ENCODE data around the gene MSANTD3. TPM values are rescaled to one million over a fixed set of nuclear protein-coding genes. Genes with fewer than 3 reads are reported as not detected.
"Not testable (repeated sequence)": the region's sequence is repeated elsewhere in the genome, so short reads cannot be mapped to it uniquely, and the experiment has no call there.

The MSANTD3 gene
- total RNA-seq, 1 experiment from 2014 or later, result 30.2 TPM

DNA sequence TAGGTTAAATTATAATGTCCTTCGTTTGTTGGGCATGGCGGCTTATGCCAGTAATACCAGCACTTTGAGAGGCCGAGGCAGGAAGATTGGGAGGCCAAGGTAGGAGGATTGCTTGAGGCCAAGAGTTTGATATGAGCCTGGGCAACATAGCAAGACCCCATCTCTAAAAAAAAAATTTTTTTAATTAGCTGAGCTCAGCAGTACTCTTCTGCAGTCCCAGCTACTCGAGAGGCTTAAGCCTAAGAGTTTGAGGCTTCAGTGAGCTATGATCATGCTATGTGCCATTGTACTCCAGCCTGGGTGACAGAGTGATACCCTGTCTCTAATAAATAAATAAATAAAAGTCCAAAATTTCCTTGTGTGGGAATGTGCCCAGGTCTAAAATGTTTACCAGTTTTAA, 9.1 kb upstream of the MSANTD3 start:
- DNase-seq (ENCODE audit: low spot score), result no peak
- ChIA-PET POLR2A (interaction anchor here (1.2 kb wide), 1 partner anchor 55 kb away, joined by 3 read pairs; the partner anchor contains the start of gene TMEFF1), CTCF (no interaction called here)
- no peaks in the 10 kb centered on the region for H3K36me3 Mint-ChIP-seq
- ATAC-seq, result no peak
- H3K4me3 Mint-ChIP-seq, result no peak overlapping the region
- no peak for TF ChIP-seq GABPB1 (CRISPR knock-in tag; IDR thresholded peaks at IDR 0.05)
- 0 out of 2 replicates have a peak, but pooled peaks have one; percentile 18 for TF ChIP-seq ZNF121 (CRISPR knock-in tag; IDR thresholded peaks at IDR 0.05)
- H3K27ac Mint-ChIP-seq, result no peak overlapping the region
- H3K9me3 Mint-ChIP-seq, result no peaks in the 10 kb centered on the region
- no peaks in the 10 kb centered on the region for H3K4me1 Mint-ChIP-seq
- peaks cover 5% of the 10 kb centered on the region for H3K27me3 Mint-ChIP-seq (ENCODE audit: low read depth)

DNA sequence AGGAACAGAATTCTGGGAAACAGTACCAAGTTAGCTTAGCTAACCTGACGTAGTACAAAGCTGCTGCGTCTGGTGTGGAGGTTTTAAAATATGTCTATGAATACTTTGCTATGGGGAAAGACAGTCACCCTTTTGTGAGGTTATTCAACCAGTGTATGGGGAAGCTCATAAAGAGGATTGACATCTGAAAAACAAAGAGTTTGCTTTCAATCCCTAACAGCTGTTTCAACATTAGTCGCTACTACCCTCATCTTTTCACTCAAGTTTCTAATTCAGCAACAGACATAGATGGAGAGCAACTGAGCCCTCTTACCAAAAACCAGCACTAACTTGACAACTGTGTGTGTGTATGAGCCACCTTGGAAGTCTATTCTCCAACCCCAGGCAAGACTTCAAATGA, 7.8 kb upstream of the MSANTD3 start:
- H3K4me1 Mint-ChIP-seq, result no peaks in the 10 kb centered on the region
- TF ChIP-seq JUN (CRISPR knock-in tag; IDR thresholded peaks at IDR 0.05), result no peak
- TF ChIP-seq RORB (CRISPR knock-in tag; IDR thresholded peaks at IDR 0.05), result no peak
- TF ChIP-seq, protein P1, sequence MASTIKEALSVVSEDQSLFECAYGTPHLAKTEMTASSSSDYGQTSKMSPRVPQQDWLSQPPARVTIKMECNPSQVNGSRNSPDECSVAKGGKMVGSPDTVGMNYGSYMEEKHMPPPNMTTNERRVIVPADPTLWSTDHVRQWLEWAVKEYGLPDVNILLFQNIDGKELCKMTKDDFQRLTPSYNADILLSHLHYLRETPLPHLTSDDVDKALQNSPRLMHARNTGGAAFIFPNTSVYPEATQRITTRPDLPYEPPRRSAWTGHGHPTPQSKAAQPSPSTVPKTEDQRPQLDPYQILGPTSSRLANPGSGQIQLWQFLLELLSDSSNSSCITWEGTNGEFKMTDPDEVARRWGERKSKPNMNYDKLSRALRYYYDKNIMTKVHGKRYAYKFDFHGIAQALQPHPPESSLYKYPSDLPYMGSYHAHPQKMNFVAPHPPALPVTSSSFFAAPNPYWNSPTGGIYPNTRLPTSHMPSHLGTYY (CRISPR knock-in tag; IDR thresholded peaks at IDR 0.05), result no peak
- no peak for TF ChIP-seq FOXP1 (CRISPR knock-in tag; IDR thresholded peaks at IDR 0.05; ENCODE audit: borderline replicate concordance)
- no peak for TF ChIP-seq OVOL2 (CRISPR knock-in tag; IDR thresholded peaks at IDR 0.05; ENCODE audit: borderline replicate concordance)
- no peak for TF ChIP-seq ETV6 (CRISPR knock-in tag; IDR thresholded peaks at IDR 0.05)
- TF ChIP-seq SP1 (CRISPR knock-in tag; conservative IDR thresholded peaks at IDR 0.05), result no peak
- TF ChIP-seq EMX1 (CRISPR knock-in tag; IDR thresholded peaks at IDR 0.05), result no peak
- H3K4me3 Mint-ChIP-seq, result no peak overlapping the region
- peaks cover 5% of the 10 kb centered on the region for H3K27me3 Mint-ChIP-seq (ENCODE audit: low read depth)
- ChIA-PET CTCF (no interaction called here), POLR2A (no interaction called here)
- no peaks in the 10 kb centered on the region for H3K36me3 Mint-ChIP-seq
- no peak overlapping the region for H3K27ac Mint-ChIP-seq
- ATAC-seq, result no peak
- H3K9me3 Mint-ChIP-seq, result no peaks in the 10 kb centered on the region
- DNase-seq (ENCODE audit: low spot score), result no peak

DNA sequence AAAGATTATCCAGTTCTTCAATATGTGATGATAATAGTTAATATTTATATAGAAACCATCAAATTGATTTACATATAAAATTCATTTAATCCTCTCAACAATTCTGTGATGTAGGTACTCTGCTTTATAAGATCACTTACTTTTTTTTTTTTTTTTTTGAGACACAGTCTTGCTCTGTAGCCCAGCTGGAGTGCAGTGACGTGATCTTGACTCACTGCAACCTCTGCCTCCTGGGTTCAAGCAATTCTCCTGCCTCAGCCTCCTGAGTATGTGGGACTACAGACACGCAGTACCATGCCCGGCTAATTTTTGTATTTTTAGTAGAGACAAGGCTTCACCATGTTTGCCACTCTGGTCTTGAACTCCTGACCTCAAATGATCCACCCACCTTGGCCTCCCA, 5.8 kb upstream of the MSANTD3 start:
- H3K4me1 Mint-ChIP-seq, H3K27ac Mint-ChIP-seq: not testable (repeated sequence)
- POLR2A ChIA-PET, result interaction anchor here (0.8 kb wide), 1 partner anchor 640 kb away, joined by 4 read pairs; no protein-coding TSS in a partner anchor

DNA sequence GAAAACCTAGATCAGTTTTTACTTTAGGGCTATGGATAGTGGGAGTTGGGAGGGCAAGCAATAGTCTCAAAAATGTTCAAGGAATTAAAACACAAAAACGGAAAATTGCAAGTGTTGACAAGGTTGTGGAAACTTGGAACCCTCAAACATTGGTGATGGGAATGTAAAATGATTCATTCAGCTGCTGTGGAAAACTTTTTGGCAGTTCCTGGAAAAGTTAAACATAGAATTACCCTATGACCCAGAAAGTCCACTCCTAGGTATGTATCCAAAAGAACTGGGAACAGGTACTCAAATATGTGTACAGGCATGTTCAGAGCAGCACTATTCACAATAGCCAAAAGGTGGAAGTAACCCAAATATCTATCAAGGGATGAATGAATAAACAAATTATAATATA, 1.2 kb upstream of the MSANTD3 start:
- ATAC-seq (no peak), DNase-seq (ENCODE audit: low spot score) (no peak)
- Mint-ChIP-seq H3K9me3 (no peaks in the 10 kb centered on the region), H3K27me3 (ENCODE audit: low read depth) (no peaks in the 10 kb centered on the region), H3K27ac (no peak overlapping the region), H3K36me3 (0 out of 2 replicates have a peak, but pooled peaks cover 2% of the 10 kb centered on the region), H3K4me1 (peaks cover 28% of the 10 kb centered on the region), H3K4me3 (peak overlapping the region; percentile 92)
- ChIA-PET CTCF (no interaction called here), POLR2A (interaction anchor here (1.0 to 1.1 kb wide), 2 partner anchors 15 to 47 kb away, joined by 3 to 9 read pairs; partner anchors contain the start of gene TMEFF1)
- TF ChIP-seq, protein P2, sequence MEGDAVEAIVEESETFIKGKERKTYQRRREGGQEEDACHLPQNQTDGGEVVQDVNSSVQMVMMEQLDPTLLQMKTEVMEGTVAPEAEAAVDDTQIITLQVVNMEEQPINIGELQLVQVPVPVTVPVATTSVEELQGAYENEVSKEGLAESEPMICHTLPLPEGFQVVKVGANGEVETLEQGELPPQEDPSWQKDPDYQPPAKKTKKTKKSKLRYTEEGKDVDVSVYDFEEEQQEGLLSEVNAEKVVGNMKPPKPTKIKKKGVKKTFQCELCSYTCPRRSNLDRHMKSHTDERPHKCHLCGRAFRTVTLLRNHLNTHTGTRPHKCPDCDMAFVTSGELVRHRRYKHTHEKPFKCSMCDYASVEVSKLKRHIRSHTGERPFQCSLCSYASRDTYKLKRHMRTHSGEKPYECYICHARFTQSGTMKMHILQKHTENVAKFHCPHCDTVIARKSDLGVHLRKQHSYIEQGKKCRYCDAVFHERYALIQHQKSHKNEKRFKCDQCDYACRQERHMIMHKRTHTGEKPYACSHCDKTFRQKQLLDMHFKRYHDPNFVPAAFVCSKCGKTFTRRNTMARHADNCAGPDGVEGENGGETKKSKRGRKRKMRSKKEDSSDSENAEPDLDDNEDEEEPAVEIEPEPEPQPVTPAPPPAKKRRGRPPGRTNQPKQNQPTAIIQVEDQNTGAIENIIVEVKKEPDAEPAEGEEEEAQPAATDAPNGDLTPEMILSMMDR (IDR thresholded peaks at IDR 0.05), result no peak

More for the DNA sequence above, 5.8 kb upstream of the MSANTD3 start:
- CTCF ChIA-PET; H3K4me3 Mint-ChIP-seq; H3K27me3 Mint-ChIP-seq (ENCODE audit: low read depth); H3K9me3 Mint-ChIP-seq; H3K36me3 Mint-ChIP-seq; ATAC-seq; DNase-seq (ENCODE audit: low spot score): not testable (repeated sequence)

DNA sequence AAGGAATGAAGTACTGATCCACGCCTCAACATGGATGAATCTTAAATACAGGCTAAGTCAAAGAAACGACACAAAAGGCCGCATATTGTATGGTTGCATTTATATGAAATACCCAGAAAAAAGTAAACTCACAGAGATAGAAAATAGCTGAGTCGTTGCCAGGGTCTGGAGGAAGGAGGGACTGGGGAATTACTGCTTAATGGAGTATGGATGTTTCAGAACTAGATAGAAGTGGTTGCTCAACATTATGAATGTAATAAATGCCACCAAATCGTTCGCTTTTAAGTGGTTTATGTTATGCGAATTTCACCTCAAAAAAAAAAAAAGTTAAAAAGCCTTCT, 784 bp upstream of the MSANTD3 start:
- CTCF ChIA-PET, result interaction anchor here (0.7 kb wide), 1 partner anchor 12 kb away, joined by 3 read pairs; no protein-coding TSS in a partner anchor
- peaks cover 28% of the 10 kb centered on the region for H3K4me1 Mint-ChIP-seq
- peak overlapping the region; percentile 35; the same call in 1 of the 2 replicates for H3K27ac Mint-ChIP-seq
- 0 out of 2 replicates have a peak, but pooled peaks cover 2% of the 10 kb centered on the region for H3K36me3 Mint-ChIP-seq
- H3K27me3 Mint-ChIP-seq (ENCODE audit: low read depth), result no peaks in the 10 kb centered on the region
- H3K9me3 Mint-ChIP-seq, result no peaks in the 10 kb centered on the region
- POLR2A ChIA-PET, result interaction anchor here (0.6 to 1.1 kb wide), 4 partner anchors 15 to 1487 kb away, joined by 3 to 9 read pairs (median 4); partner anchors contain the start of gene TMEFF1
- peak overlapping the region; percentile 92 for H3K4me3 Mint-ChIP-seq
- DNase-seq (ENCODE audit: low spot score) (no peak), ATAC-seq (no peak)
- no peak for TF ChIP-seq RORB (CRISPR knock-in tag; IDR thresholded peaks at IDR 0.05)
- no peak for TF ChIP-seq EMX1 (CRISPR knock-in tag; IDR thresholded peaks at IDR 0.05)
- TF ChIP-seq CREM (CRISPR knock-in tag; IDR thresholded peaks at IDR 0.05), result no peak
- no peak for TF ChIP-seq TEAD4 (CRISPR knock-in tag; IDR thresholded peaks at IDR 0.05)
- TF ChIP-seq IRF2 (CRISPR knock-in tag; IDR thresholded peaks at IDR 0.05; ENCODE audit: borderline replicate concordance, low read depth), result no peak
- TF ChIP-seq ZNF263 (CRISPR knock-in tag; IDR thresholded peaks at IDR 0.05; ENCODE audit: low read depth), result no peak
- TF ChIP-seq ZNF138 (CRISPR knock-in tag; conservative IDR thresholded peaks at IDR 0.05), result no peak
- no peak for TF ChIP-seq CBFB (CRISPR knock-in tag; IDR thresholded peaks at IDR 0.05; ENCODE audit: low read depth)
- no peak for TF ChIP-seq NFATC4 (CRISPR knock-in tag; IDR thresholded peaks at IDR 0.05)
- TF ChIP-seq, protein P3, sequence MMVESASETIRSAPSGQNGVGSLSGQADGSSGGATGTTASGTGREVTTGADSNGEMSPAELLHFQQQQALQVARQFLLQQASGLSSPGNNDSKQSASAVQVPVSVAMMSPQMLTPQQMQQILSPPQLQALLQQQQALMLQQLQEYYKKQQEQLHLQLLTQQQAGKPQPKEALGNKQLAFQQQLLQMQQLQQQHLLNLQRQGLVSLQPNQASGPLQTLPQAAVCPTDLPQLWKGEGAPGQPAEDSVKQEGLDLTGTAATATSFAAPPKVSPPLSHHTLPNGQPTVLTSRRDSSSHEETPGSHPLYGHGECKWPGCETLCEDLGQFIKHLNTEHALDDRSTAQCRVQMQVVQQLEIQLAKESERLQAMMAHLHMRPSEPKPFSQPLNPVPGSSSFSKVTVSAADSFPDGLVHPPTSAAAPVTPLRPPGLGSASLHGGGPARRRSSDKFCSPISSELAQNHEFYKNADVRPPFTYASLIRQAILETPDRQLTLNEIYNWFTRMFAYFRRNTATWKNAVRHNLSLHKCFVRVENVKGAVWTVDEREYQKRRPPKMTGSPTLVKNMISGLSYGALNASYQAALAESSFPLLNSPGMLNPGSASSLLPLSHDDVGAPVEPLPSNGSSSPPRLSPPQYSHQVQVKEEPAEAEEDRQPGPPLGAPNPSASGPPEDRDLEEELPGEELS (CRISPR knock-in tag; IDR thresholded peaks at IDR 0.05), result no peak
- no peak for TF ChIP-seq ETV6 (CRISPR knock-in tag; IDR thresholded peaks at IDR 0.05)
- TF ChIP-seq ZNF396 (CRISPR knock-in tag; IDR thresholded peaks at IDR 0.05; ENCODE audit: borderline replicate concordance), result no peak
- no peak for TF ChIP-seq HMGA2 (CRISPR knock-in tag; IDR thresholded peaks at IDR 0.05)
